ENCODE data around the gene SLC25A48.
"Not testable (repeated sequence)": the region's sequence is repeated elsewhere in the genome, so short reads cannot be mapped to it uniquely, and the experiment has no call there.

Gene SLC25A48

GRCh38 chr5:135830384-135830700 lies 4.1 kb upstream of the SLC25A48 start:
- no peak for DNase-seq

GRCh38 chr5:135830876-135831275 lies 3.6 kb upstream of the SLC25A48 start:
- no peak for DNase-seq

GRCh38 chr5:135831439-135831838 lies 3.0 kb upstream of the SLC25A48 start:
- no peak for DNase-seq

- DNase-seq = no peak
Observed at GRCh38 chr5:135831851-135832555, 2.5 kb upstream of the SLC25A48 start.

GRCh38 chr5:135832941-135833920 lies 1.2 kb upstream of the SLC25A48 start:
- DNase-seq = no peak

- DNase-seq = no peak
Observed at GRCh38 chr5:135833961-135834638, 363 bp upstream of the SLC25A48 start.

- DNase-seq = no peak
Observed at GRCh38 chr5:135835766-135836165, 1.3 kb downstream of the SLC25A48 start.

- not testable (repeated sequence) for DNase-seq
Observed at GRCh38 chr5:135838395-135838794, 3.9 kb downstream of the SLC25A48 start.

GRCh38 chr5:135839566-135839965 lies 5.1 kb downstream of the SLC25A48 start:
- no peak for DNase-seq

- DNase-seq = no peak
Observed at GRCh38 chr5:135840959-135841358, 6.5 kb downstream of the SLC25A48 start.

- DNase-seq = no peak
Observed at GRCh38 chr5:135842737-135843136, 8.3 kb downstream of the SLC25A48 start.

- DNase-seq = no peak
Observed at GRCh38 chr5:135843571-135844337, 9.3 kb downstream of the SLC25A48 start.

GRCh38 chr5:135846311-135846710 lies 11.8 kb downstream of the SLC25A48 start:
- DNase-seq = no peak

GRCh38 chr5:135847976-135848375 lies 13.5 kb downstream of the SLC25A48 start:
- no peak for DNase-seq

GRCh38 chr5:135850231-135850630 lies 15.8 kb downstream of the SLC25A48 start:
- DNase-seq = no peak

- no peak for DNase-seq
Observed at GRCh38 chr5:135850671-135851070, 16.2 kb downstream of the SLC25A48 start.

- DNase-seq = no peak
Observed at GRCh38 chr5:135851186-135851914, 16.9 kb downstream of the SLC25A48 start.

- no peak for DNase-seq
Observed at GRCh38 chr5:135851915-135852845, 17.7 kb downstream of the SLC25A48 start.

- DNase-seq = no peak
Observed at GRCh38 chr5:135857630-135858311, 23.3 kb downstream of the SLC25A48 start.

GRCh38 chr5:135859186-135859585 lies 24.7 kb downstream of the SLC25A48 start:
- not testable (repeated sequence) for DNase-seq

Data from DMS153 (cell line).